Measurements from ENCODE around the gene TGM5. TPM values are rescaled to one million over a fixed set of nuclear protein-coding genes. Genes with fewer than 3 reads are reported as not detected.

TGM5 gene
- total RNA-seq, 1 experiment from 2014 or later: not detected

DNA sequence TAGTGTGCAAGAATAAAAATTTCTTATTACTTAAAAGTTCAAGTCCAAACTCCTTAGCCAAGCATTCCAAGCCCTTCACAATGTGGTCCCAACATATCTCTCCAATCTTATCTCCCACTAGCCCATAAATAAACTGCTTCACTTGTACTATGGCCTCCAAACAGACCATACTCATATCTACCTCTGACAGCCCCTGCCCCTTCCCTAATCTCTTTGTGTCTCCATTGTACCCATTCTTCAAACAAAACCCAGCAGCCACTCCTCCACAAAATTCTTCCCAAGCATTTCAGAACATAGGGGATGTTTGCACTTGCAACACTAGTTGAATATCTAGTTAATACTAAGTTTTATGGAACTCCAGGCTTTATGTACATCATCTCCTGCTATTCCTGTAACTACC lies 33.2 kb upstream of the TGM5 start (continued):
- no peak for TF ChIP-seq YY1 (IDR thresholded peaks at IDR 0.05; ENCODE audit: extremely low read depth, insufficient replicate concordance, low read depth, low read length)

GRCh38 chr15:43299411-43299810 lies 32.7 kb upstream of the TGM5 start:
- H3K36me3 ChIP-seq (ENCODE audit: control insufficient read depth in 1 of 2, insufficient read depth in 2 of 2, low read length in 2 of 2): no peaks in the 10 kb centered on the region
- no peaks in the 10 kb centered on the region for H3K27me3 ChIP-seq (ENCODE audit: insufficient read depth, low read length)
- no peaks in the 10 kb centered on the region for H3K9me2 ChIP-seq (ENCODE audit: insufficient read depth)
- CTCF ChIA-PET: interaction anchor here (1.6 kb wide), 1 partner anchor 14 kb away, joined by 6 read pairs; no protein-coding TSS in a partner anchor
- H3K27ac ChIP-seq (ENCODE audit: low read depth, low read length): no peak overlapping the region
- no peaks in the 10 kb centered on the region for H3K9me3 ChIP-seq (ENCODE audit: control insufficient read depth in 1 of 2, insufficient read depth in 1 of 2, low read depth in 1 of 2, low read length in 2 of 2)
- H3K4me3 ChIP-seq (replicated peaks in 1 of 2; ENCODE audit: low read depth in 1 of 2, low read length in 2 of 2): no peak overlapping the region
- H4K20me1 ChIP-seq (ENCODE audit: insufficient read depth): no peaks in the 10 kb centered on the region
- H3K4me1 ChIP-seq (ENCODE audit: control insufficient read depth in 1 of 2, insufficient read depth in 2 of 2, low read length in 2 of 2): peaks cover 0 to 3% of the 10 kb centered on the region in 2 experiments; a peak in 2 of 4 replicates
- no peak for DNase-seq (ENCODE audit: low read depth, low spot score)
- no peak overlapping the region for H3K4me2 ChIP-seq (ENCODE audit: low read length)
- RAD21 ChIA-PET (ENCODE audit: low non-redundant PET in 1 of 2, low total read pairs in 2 of 2, uncharacterized antibody in 2 of 2, unreplicated experiment in 2 of 2): no interaction called here
- ATAC-seq: no peak
- TF ChIP-seq, protein P1, sequence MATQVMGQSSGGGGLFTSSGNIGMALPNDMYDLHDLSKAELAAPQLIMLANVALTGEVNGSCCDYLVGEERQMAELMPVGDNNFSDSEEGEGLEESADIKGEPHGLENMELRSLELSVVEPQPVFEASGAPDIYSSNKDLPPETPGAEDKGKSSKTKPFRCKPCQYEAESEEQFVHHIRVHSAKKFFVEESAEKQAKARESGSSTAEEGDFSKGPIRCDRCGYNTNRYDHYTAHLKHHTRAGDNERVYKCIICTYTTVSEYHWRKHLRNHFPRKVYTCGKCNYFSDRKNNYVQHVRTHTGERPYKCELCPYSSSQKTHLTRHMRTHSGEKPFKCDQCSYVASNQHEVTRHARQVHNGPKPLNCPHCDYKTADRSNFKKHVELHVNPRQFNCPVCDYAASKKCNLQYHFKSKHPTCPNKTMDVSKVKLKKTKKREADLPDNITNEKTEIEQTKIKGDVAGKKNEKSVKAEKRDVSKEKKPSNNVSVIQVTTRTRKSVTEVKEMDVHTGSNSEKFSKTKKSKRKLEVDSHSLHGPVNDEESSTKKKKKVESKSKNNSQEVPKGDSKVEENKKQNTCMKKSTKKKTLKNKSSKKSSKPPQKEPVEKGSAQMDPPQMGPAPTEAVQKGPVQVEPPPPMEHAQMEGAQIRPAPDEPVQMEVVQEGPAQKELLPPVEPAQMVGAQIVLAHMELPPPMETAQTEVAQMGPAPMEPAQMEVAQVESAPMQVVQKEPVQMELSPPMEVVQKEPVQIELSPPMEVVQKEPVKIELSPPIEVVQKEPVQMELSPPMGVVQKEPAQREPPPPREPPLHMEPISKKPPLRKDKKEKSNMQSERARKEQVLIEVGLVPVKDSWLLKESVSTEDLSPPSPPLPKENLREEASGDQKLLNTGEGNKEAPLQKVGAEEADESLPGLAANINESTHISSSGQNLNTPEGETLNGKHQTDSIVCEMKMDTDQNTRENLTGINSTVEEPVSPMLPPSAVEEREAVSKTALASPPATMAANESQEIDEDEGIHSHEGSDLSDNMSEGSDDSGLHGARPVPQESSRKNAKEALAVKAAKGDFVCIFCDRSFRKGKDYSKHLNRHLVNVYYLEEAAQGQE (IDR thresholded peaks at IDR 0.05; ENCODE audit: low read depth): no peak
- TF ChIP-seq CEBPB (IDR thresholded peaks at IDR 0.05; ENCODE audit: low read depth) (no peak), ELF1 (IDR thresholded peaks at IDR 0.05; ENCODE audit: borderline replicate concordance, low read depth) (no peak), SP1 (IDR thresholded peaks at IDR 0.05; ENCODE audit: low read depth) (no peak), ZFX (IDR thresholded peaks at IDR 0.05) (no peak), SRF (IDR thresholded peaks at IDR 0.05; ENCODE audit: low read depth) (no peak), ZNF274 (IDR thresholded peaks at IDR 0.05; ENCODE audit: low read depth, low read length) (no peak)
- TF ChIP-seq, protein P2, sequence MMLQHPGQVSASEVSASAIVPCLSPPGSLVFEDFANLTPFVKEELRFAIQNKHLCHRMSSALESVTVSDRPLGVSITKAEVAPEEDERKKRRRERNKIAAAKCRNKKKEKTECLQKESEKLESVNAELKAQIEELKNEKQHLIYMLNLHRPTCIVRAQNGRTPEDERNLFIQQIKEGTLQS (IDR thresholded peaks at IDR 0.05): no peak
- TF ChIP-seq, protein P3, sequence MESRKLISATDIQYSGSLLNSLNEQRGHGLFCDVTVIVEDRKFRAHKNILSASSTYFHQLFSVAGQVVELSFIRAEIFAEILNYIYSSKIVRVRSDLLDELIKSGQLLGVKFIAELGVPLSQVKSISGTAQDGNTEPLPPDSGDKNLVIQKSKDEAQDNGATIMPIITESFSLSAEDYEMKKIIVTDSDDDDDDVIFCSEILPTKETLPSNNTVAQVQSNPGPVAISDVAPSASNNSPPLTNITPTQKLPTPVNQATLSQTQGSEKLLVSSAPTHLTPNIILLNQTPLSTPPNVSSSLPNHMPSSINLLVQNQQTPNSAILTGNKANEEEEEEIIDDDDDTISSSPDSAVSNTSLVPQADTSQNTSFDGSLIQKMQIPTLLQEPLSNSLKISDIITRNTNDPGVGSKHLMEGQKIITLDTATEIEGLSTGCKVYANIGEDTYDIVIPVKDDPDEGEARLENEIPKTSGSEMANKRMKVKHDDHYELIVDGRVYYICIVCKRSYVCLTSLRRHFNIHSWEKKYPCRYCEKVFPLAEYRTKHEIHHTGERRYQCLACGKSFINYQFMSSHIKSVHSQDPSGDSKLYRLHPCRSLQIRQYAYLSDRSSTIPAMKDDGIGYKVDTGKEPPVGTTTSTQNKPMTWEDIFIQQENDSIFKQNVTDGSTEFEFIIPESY (IDR thresholded peaks at IDR 0.05; ENCODE audit: extremely low read depth, insufficient replicate concordance, low read length): no peak
- TF ChIP-seq, protein P4, sequence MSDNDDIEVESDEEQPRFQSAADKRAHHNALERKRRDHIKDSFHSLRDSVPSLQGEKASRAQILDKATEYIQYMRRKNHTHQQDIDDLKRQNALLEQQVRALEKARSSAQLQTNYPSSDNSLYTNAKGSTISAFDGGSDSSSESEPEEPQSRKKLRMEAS (IDR thresholded peaks at IDR 0.05): no peak
- BruUV-seq (replicated peaks): no TSS peak
- POLR2A ChIA-PET: no interaction called here
- intact Hi-C loops (cut with micrococcal nuclease): no loop called here
- H3K9ac ChIP-seq (ENCODE audit: low read length): no peak overlapping the region
- no peak overlapping the region for H2AFZ ChIP-seq (ENCODE audit: low read depth, low read length, poor library complexity, severe bottlenecking)
- no peaks in the 10 kb centered on the region for H3K79me2 ChIP-seq (ENCODE audit: insufficient read depth, low read length)
